BLaER1 treated with 17β-estradiol and CSF1 and Interleukin-3, amounts not matched to agents 10 nM and 100 nM (cell line): ENCODE results near the gene USP36.

Experiments used
- H3K27ac ChIP-seq, 11 experiments: shearing (Covaris generic); formaldehyde crosslinking; 2 replicates each; pipeline ENCODE4 v1.8.1; 2022
- H3K27me3 ChIP-seq, 11 experiments: shearing (Covaris generic); formaldehyde crosslinking; 2 replicates each; pipeline ENCODE4 v1.8.1; 2022
- H3K36me3 ChIP-seq, 11 experiments: shearing (Covaris generic); formaldehyde crosslinking; 2 replicates each; pipeline ENCODE4 v1.8.1; 2022
- H3K4me1 ChIP-seq, 10 experiments: shearing (Covaris generic); formaldehyde crosslinking; 2 replicates each; pipeline ENCODE4 v1.8.1; 2022
- H3K4me2 ChIP-seq, 11 experiments: shearing (Covaris generic); formaldehyde crosslinking; 2 replicates each; pipeline ENCODE4 v1.8.1; 2022
- H3K4me3 ChIP-seq, 10 experiments: shearing (Covaris generic); formaldehyde crosslinking; 2 replicates each; pipeline ENCODE4 v1.8.1; 2022
- H3K9ac ChIP-seq, 11 experiments: shearing (Covaris generic); formaldehyde crosslinking; 2 replicates each; pipeline ENCODE4 v1.8.1; 2022
- H3K9me3 ChIP-seq, 11 experiments: shearing (Covaris generic); formaldehyde crosslinking; replicated peaks in 1 of 11; 2 replicates each; pipeline ENCODE4 v1.8.1; 2022
- H4K20me1 ChIP-seq, 11 experiments: shearing (Covaris generic); formaldehyde crosslinking; 2 replicates each; pipeline ENCODE4 v1.8.1; 2022
- Cebpa-rat ChIP-seq, 11 experiments: shearing (Covaris generic); IDR thresholded peaks; 2 replicates each; pipeline ENCODE4 v1.8.1; 2022

Gene USP36

GRCh38 chr17:78785663-78786057, 55.0 kb downstream of the USP36 start:
- no peak for TF ChIP-seq Cebpa-rat (IDR thresholded peaks at IDR 0.05)
- no peak overlapping the region for H3K9ac ChIP-seq
- H3K27me3 ChIP-seq = no peaks in the 10 kb centered on the region
- peaks cover 0 to 8% (median 0%) of the 10 kb centered on the region in 11 experiments; a peak in 4 of 22 replicates for H3K36me3 ChIP-seq
- H4K20me1 ChIP-seq = peaks cover 0 to 21% (median 1%) of the 10 kb centered on the region in 11 experiments; a peak in 10 of 22 replicates
- H3K27ac ChIP-seq = no peak overlapping the region
- H3K4me2 ChIP-seq = peak overlapping the region; percentile 7 to 94 (median 39); a peak in 20 of 22 replicates
- no peak overlapping the region for H3K4me3 ChIP-seq
- H3K9me3 ChIP-seq = no peaks in the 10 kb centered on the region
- peaks cover 47 to 73% (median 65%) of the 10 kb centered on the region in 10 experiments for H3K4me1 ChIP-seq

DNA sequence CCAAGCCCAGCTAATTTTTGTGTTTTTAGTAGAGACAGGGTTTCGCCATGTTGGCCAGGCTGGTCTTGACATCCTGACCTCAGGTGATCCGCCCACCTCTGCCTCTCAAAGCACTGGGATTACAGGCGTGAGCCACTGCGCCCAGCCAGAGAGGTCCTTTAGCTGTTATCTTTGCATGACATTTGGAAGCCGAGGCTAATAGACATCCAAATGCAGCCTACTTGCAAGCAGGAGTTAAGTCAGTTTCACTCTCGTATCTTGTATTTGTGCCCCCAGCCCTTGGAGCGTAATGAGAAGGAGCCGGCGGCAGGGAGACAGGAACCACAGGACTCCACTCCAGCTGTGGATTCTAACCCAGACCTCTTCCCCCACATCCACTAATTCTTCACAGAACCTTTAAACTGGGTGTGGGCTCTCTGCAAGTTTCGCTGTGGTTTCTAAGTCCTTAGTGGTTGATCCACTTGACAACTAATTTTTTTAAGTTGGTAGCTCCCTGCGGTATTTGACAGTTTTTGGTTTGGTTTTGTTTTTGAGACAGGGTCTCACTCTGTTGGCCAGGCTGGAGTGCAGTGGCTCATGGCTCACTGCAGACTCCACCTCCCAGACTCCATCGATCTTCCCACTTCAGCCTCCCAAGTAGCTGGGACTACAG, 55.5 kb downstream of the USP36 start:
- H3K36me3 ChIP-seq = peaks cover 0 to 6% (median 0%) of the 10 kb centered on the region in 11 experiments; a peak in 4 of 22 replicates
- no peak for TF ChIP-seq Cebpa-rat (IDR thresholded peaks at IDR 0.05)
- H4K20me1 ChIP-seq = peaks cover 0 to 27% (median 6%) of the 10 kb centered on the region in 11 experiments; a peak in 14 of 22 replicates
- no peaks in the 10 kb centered on the region for H3K27me3 ChIP-seq
- H3K9ac ChIP-seq = no peak overlapping the region; a peak in 1 of 22 replicates
- H3K4me1 ChIP-seq = peaks cover 42 to 73% (median 65%) of the 10 kb centered on the region in 10 experiments
- no peaks in the 10 kb centered on the region for H3K9me3 ChIP-seq
- H3K27ac ChIP-seq = 0 out of 22 replicates have a peak overlapping the region, but pooled peaks of 1 of the 11 experiments have one; percentile 3
- peak overlapping the region; percentile 7 to 94 (median 39); a peak in 21 of 22 replicates for H3K4me2 ChIP-seq
- no peak overlapping the region for H3K4me3 ChIP-seq

DNA sequence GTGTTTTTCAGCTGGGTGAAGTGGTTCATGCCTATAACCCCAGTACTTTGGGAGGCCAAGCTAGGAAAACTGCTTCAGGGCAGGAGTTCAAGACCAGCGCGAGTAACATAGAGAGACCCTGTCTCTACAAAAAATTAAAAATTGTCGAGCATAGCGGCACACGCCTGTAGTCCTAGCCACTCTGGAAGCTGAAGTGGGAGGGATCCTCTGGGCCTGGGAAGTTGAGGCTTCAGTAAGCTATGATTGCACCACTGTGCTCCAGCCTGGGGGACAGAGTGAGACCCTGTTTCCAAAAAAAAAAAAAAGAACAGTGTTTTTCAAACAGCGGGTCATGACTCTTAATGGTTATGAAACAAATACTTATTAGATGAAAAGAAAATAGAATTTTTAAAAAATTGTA, 56.3 kb downstream of the USP36 start:
- Histone ChIP-seq H4K20me1 (peaks cover 1 to 27% (median 14%) of the 10 kb centered on the region in 11 experiments; a peak in 16 of 22 replicates), H3K4me3 (no peak overlapping the region), H3K27ac (no peak overlapping the region), H3K4me2 (peak overlapping the region in 8 of 11 experiments; percentile 25 to 96 (median 90); a peak in 12 of 22 replicates), H3K27me3 (no peaks in the 10 kb centered on the region), H3K36me3 (peaks cover 0 to 8% (median 0%) of the 10 kb centered on the region in 11 experiments; a peak in 4 of 22 replicates), H3K9me3 (no peaks in the 10 kb centered on the region), H3K4me1 (peaks cover 40 to 73% (median 65%) of the 10 kb centered on the region in 10 experiments), H3K9ac (no peak overlapping the region)
- no peak for TF ChIP-seq Cebpa-rat (IDR thresholded peaks at IDR 0.05)

GRCh38 chr17:78783711-78784324, 56.8 kb downstream of the USP36 start:
- Histone ChIP-seq H3K36me3 (peaks cover 0 to 8% (median 0%) of the 10 kb centered on the region in 11 experiments; a peak in 4 of 22 replicates), H3K27ac (peak overlapping the region in 4 of 11 experiments; percentile 1 to 92 (median 83); a peak in 3 of 22 replicates), H3K4me3 (no peak overlapping the region), H3K9ac (peak overlapping the region in 2 of 11 experiments; percentile 79 to 88; a peak in 2 of 22 replicates), H3K4me1 (peaks cover 38 to 74% (median 66%) of the 10 kb centered on the region in 10 experiments), H3K4me2 (peak overlapping the region; percentile 32 to 96 (median 90); a peak in 19 of 22 replicates), H3K9me3 (no peaks in the 10 kb centered on the region), H3K27me3 (no peaks in the 10 kb centered on the region), H4K20me1 (peaks cover 4 to 31% (median 17%) of the 10 kb centered on the region in 11 experiments; a peak in 16 of 22 replicates)
- TF ChIP-seq Cebpa-rat (IDR thresholded peaks at IDR 0.05) = no peak

DNA sequence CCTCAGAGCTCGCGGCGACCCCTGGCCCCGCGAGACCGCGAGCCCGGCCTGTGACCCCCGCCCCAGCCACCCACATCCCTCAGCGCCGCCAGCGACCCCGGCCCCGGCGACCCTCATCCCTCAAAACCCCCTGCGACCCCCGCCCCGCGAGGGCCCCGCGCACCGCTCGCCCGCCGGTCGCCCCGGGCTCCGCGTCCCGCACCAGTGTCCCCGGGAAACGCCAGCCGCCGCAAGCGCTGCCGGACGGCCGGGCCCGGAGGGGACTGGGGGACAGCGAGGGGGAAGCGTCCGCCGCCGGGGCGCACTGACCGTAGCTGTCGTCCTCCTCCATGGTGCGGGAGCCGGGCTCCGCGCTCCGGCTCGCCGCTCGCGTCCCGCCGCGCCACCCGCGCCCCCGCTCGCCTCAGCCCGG, 58.7 kb downstream of the USP36 start, which contains the start of gene CYTH1:
Gene CYTH1 (minus strand): TSS at position 381 of the 412 bp plus-strand sequence. CDS start 50 bp downstream, at position 331.
- peak within 1 kb of the TSS; percentile 88 to 99 (median 95) for H3K4me3 ChIP-seq
- H4K20me1 ChIP-seq = peaks cover 9 to 45% (median 31%) of the 10 kb centered on the region in 11 experiments; a peak in 16 of 22 replicates
- no peak for TF ChIP-seq Cebpa-rat (IDR thresholded peaks at IDR 0.05)
- H3K9ac ChIP-seq = peak within 1 kb of the TSS; percentile 93 to 100 (median 98)
- H3K27me3 ChIP-seq = no peaks in the 10 kb centered on the region
- H3K4me2 ChIP-seq = peak within 1 kb of the TSS; percentile 86 to 100 (median 96)
- H3K27ac ChIP-seq = peak within 1 kb of the TSS; percentile 91 to 99 (median 96)
- peaks cover 57 to 81% (median 71%) of the 10 kb centered on the region in 10 experiments for H3K4me1 ChIP-seq
- H3K9me3 ChIP-seq = no peaks in the 10 kb centered on the region
- peaks cover 0 to 4% (median 0%) of the 10 kb centered on the region in 11 experiments; a peak in 4 of 22 replicates for H3K36me3 ChIP-seq

GRCh38 chr17:78781104-78781892, 59.3 kb downstream of the USP36 start:
- Histone ChIP-seq H4K20me1 (peaks cover 9 to 51% (median 37%) of the 10 kb centered on the region in 11 experiments; a peak in 16 of 22 replicates), H3K36me3 (peaks cover 0 to 4% (median 0%) of the 10 kb centered on the region in 11 experiments; a peak in 4 of 22 replicates), H3K4me1 (peaks cover 63 to 83% (median 73%) of the 10 kb centered on the region in 10 experiments), H3K27me3 (no peaks in the 10 kb centered on the region), H3K27ac (peak overlapping the region; percentile 91 to 99 (median 96)), H3K9ac (peak overlapping the region; percentile 93 to 100 (median 98)), H3K4me2 (peak overlapping the region; percentile 81 to 100 (median 96)), H3K9me3 (no peaks in the 10 kb centered on the region), H3K4me3 (peak overlapping the region; percentile 88 to 99 (median 95))
- no peak for TF ChIP-seq Cebpa-rat (IDR thresholded peaks at IDR 0.05)

DNA sequence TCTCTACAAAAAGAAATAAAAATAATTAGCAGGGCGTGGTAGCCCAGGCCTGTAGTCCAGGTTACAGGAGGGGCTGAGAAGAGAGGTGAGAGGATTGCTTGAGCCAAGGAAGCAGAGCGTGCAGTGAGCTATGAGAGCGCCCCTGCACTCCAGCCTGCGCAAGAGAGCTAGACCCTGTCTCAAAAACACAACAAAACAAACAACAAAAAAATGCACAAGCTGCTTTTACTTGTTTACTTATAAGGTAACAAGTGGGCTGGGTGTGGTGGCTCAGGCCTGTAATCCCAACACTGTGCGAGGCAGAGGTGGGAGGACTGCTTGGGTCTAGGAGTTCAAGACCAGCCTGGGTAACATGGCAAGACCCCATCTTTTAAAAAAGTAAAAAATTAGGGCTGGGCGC, 60.3 kb downstream of the USP36 start:
- Histone ChIP-seq H3K4me1 (peaks cover 65 to 85% (median 76%) of the 10 kb centered on the region in 10 experiments), H3K27me3 (no peaks in the 10 kb centered on the region), H3K9me3 (no peaks in the 10 kb centered on the region), H3K4me2 (peak overlapping the region; percentile 81 to 100 (median 96)), H3K9ac (peak overlapping the region; percentile 93 to 100 (median 98)), H3K27ac (peak overlapping the region; percentile 91 to 99 (median 96)), H4K20me1 (peaks cover 9 to 60% (median 44%) of the 10 kb centered on the region in 11 experiments; a peak in 16 of 22 replicates), H3K36me3 (peaks cover 0 to 4% (median 0%) of the 10 kb centered on the region in 11 experiments; a peak in 4 of 22 replicates), H3K4me3 (peak overlapping the region; percentile 88 to 99 (median 95); a peak in 19 of 20 replicates)
- no peak for TF ChIP-seq Cebpa-rat (IDR thresholded peaks at IDR 0.05)

DNA sequence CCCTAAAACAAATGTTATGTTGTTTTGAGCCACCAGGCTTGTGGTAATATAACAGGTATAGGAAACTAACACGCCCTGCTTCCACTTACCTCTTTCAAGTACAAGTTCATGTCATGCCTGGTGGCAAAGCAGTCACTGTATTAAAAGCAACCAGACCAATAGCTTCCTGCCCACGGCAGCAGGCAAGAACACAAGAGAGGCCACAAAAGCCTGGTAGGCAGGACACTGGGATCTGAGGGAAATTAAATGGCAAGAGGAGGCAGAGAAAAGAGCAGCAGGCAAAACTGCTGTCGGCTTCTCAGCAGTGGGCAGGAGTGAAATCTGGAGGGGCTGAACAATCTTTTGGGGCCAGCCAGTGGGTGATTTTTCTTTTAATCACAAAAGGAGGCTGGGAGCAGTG, 60.8 kb downstream of the USP36 start:
- peak overlapping the region; percentile 88 to 99 (median 95); a peak in 18 of 20 replicates for H3K4me3 ChIP-seq
- H3K4me2 ChIP-seq = peak overlapping the region; percentile 81 to 100 (median 96)

More for the DNA sequence above, 60.8 kb downstream of the USP36 start:
- H3K27me3 ChIP-seq = no peaks in the 10 kb centered on the region
- H3K36me3 ChIP-seq = peaks cover 0 to 4% (median 0%) of the 10 kb centered on the region in 11 experiments; a peak in 4 of 22 replicates
- no peak for TF ChIP-seq Cebpa-rat (IDR thresholded peaks at IDR 0.05)
- peaks cover 12 to 65% (median 47%) of the 10 kb centered on the region in 11 experiments; a peak in 17 of 22 replicates for H4K20me1 ChIP-seq
- H3K4me1 ChIP-seq = peaks cover 64 to 85% (median 76%) of the 10 kb centered on the region in 10 experiments
- H3K27ac ChIP-seq = peak overlapping the region; percentile 91 to 99 (median 96)
- peak overlapping the region; percentile 93 to 100 (median 98) for H3K9ac ChIP-seq
- H3K9me3 ChIP-seq = no peaks in the 10 kb centered on the region
